ENCODE results near the gene YIF1B.

YIF1B gene

GRCh38 chr19:38289955-38290354 lies 25.8 kb downstream of the YIF1B start:
- DNase-seq (ENCODE audit: extremely low read depth, low read depth), result no peak

GRCh38 chr19:38288123-38288855 lies 27.5 kb downstream of the YIF1B start:
- TF ChIP-seq CTCF (IDR thresholded peaks at IDR 0.05; ENCODE audit: low read depth, low read length), result no peak
- DNase-seq (ENCODE audit: extremely low read depth, low read depth), result no peak

More at GRCh38 chr19:38289955-38290354, 25.8 kb downstream of the YIF1B start:
- TF ChIP-seq CTCF (IDR thresholded peaks at IDR 0.05; ENCODE audit: low read depth, low read length), result no peak

- TF ChIP-seq CTCF (IDR thresholded peaks at IDR 0.05; ENCODE audit: low read depth, low read length), result no peak
Observed at GRCh38 chr19:38287604-38288003, 28.1 kb downstream of the YIF1B start.

GRCh38 chr19:38285567-38285966 lies 30.2 kb downstream of the YIF1B start:
- no peak for DNase-seq (ENCODE audit: extremely low read depth, low read depth)
- TF ChIP-seq CTCF (IDR thresholded peaks at IDR 0.05; ENCODE audit: low read depth, low read length), result no peak

More at GRCh38 chr19:38287604-38288003, 28.1 kb downstream of the YIF1B start:
- DNase-seq (ENCODE audit: extremely low read depth, low read depth), result no peak

- no peak for TF ChIP-seq CTCF (IDR thresholded peaks at IDR 0.05; ENCODE audit: low read depth, low read length)
- no peak for DNase-seq (ENCODE audit: extremely low read depth, low read depth)
Observed at GRCh38 chr19:38284422-38284821, 31.3 kb downstream of the YIF1B start.

GRCh38 chr19:38283271-38283670 lies 32.5 kb downstream of the YIF1B start:
- no peak for TF ChIP-seq CTCF (IDR thresholded peaks at IDR 0.05; ENCODE audit: low read depth, low read length)

GRCh38 chr19:38281811-38282566 lies 33.8 kb downstream of the YIF1B start:
- no peak for DNase-seq (ENCODE audit: extremely low read depth, low read depth)
- TF ChIP-seq CTCF (IDR thresholded peaks at IDR 0.05; ENCODE audit: low read depth, low read length), result no peak

More at GRCh38 chr19:38283271-38283670, 32.5 kb downstream of the YIF1B start:
- DNase-seq (ENCODE audit: extremely low read depth, low read depth), result no peak
